H9 (cell line): ENCODE data around the gene B3GALT4. TPM values are rescaled to one million over a fixed set of nuclear protein-coding genes. Genes with fewer than 3 reads are reported as not detected.

Source experiments
- DNase-seq: peaks from one replicate; pipeline ENCODE4 v3.0.0-alpha.2; 2017
- H2AFZ ChIP-seq: one replicate; pipeline ENCODE4 v1.6.1; 2013; ENCODE audit warnings: mild to moderate bottlenecking, low read length, control low read depth, moderate library complexity
- H2AK5ac ChIP-seq: 2 replicates; pipeline ENCODE4 v1.6.1; 2013; ENCODE audit warnings: low read length, control low read depth, mixed read lengths; ENCODE audit not compliant: insufficient read length
- H2BK120ac ChIP-seq: one replicate; pipeline ENCODE4 v1.6.1; 2013; ENCODE audit warnings: low read depth, mild to moderate bottlenecking, low read length, control low read depth, inconsistent platforms; ENCODE audit not compliant: poor library complexity, severe bottlenecking
- H2BK12ac ChIP-seq: 2 replicates; pipeline ENCODE4 v1.6.1; 2013; ENCODE audit warnings: low read length, control low read depth, mixed read lengths, low read depth; ENCODE audit not compliant: insufficient read length
- H2BK15ac ChIP-seq: 2 replicates; pipeline ENCODE4 v1.6.1; 2013; ENCODE audit warnings: low read depth, low read length, control low read depth
- H2BK20ac ChIP-seq: one replicate; pipeline ENCODE4 v1.6.1; 2013; ENCODE audit warnings: low read depth, mild to moderate bottlenecking, low read length, control low read depth, inconsistent platforms; ENCODE audit not compliant: poor library complexity, severe bottlenecking
- H2BK5ac ChIP-seq: 2 replicates; pipeline ENCODE4 v1.6.1; 2013; ENCODE audit warnings: low read length, control low read depth, mixed read lengths; ENCODE audit not compliant: insufficient read length
- H3K14ac ChIP-seq: 2 replicates; pipeline ENCODE4 v1.6.1; 2013; ENCODE audit warnings: low read length, control low read depth; ENCODE audit not compliant: insufficient read depth
- H3K18ac ChIP-seq: 2 replicates; pipeline ENCODE4 v1.6.1; 2013; ENCODE audit warnings: low read depth, mild to moderate bottlenecking, mixed read lengths, low read length, control low read depth; ENCODE audit not compliant: insufficient read length
- H3K23ac ChIP-seq: 2 replicates; pipeline ENCODE4 v1.6.1; 2013; ENCODE audit warnings: low read length, control low read depth, mixed read lengths, low read depth; ENCODE audit not compliant: insufficient read length
- H3K23me2 ChIP-seq: 2 replicates; pipeline ENCODE4 v1.6.1; 2013; ENCODE audit warnings: low read depth, mild to moderate bottlenecking, mixed read lengths, low read length, control low read depth; ENCODE audit not compliant: insufficient read length, poor library complexity, severe bottlenecking
- H3K27ac ChIP-seq: 2 replicates; pipeline ENCODE4 v1.5.1; 2013; ENCODE audit warnings: low read length, control low read depth, mixed read lengths, low read depth; ENCODE audit not compliant: insufficient read length
- H3K27me3 ChIP-seq: 2 replicates; pipeline ENCODE4 v1.6.1; 2013; ENCODE audit warnings: low read length, control low read depth, inconsistent platforms; ENCODE audit not compliant: insufficient read depth
- H3K4ac ChIP-seq: 2 replicates; pipeline ENCODE4 v1.6.1; 2013; ENCODE audit warnings: low read depth, mild to moderate bottlenecking, control low read depth, inconsistent platforms, low read length, moderate library complexity
- H3K4me1 ChIP-seq: 2 replicates; pipeline ENCODE4 v1.6.1; 2013; ENCODE audit warnings: low read length, control low read depth, inconsistent platforms; ENCODE audit not compliant: insufficient read depth
- H3K4me2 ChIP-seq: 2 replicates; pipeline ENCODE4 v1.6.1; 2013; ENCODE audit warnings: low read length, control low read depth, mixed read lengths; ENCODE audit not compliant: insufficient read length, insufficient read depth
- H3K56ac ChIP-seq: 2 replicates; pipeline ENCODE4 v1.6.1; 2013; ENCODE audit warnings: low read depth, mild to moderate bottlenecking, mixed read lengths, low read length, control low read depth; ENCODE audit not compliant: insufficient read length
- H3K79me1 ChIP-seq: 2 replicates; pipeline ENCODE4 v1.6.1; 2013; ENCODE audit warnings: low read depth, mild to moderate bottlenecking, moderate library complexity, low read length, control low read depth, inconsistent platforms; ENCODE audit not compliant: insufficient read depth, poor library complexity, severe bottlenecking
- H3K79me2 ChIP-seq: 2 replicates; pipeline ENCODE4 v1.6.1; 2013; ENCODE audit warnings: low read length, control low read depth, inconsistent platforms; ENCODE audit not compliant: insufficient read depth
- H3K9ac ChIP-seq: 2 replicates; pipeline ENCODE4 v1.6.1; 2013; ENCODE audit warnings: low read length, control low read depth, mixed read lengths; ENCODE audit not compliant: insufficient read length; ENCODE audit errors: extremely low read depth
- H3K9me3 ChIP-seq: one replicate; pipeline ENCODE4 v1.6.1; 2013; ENCODE audit warnings: low read depth, low read length, inconsistent platforms; ENCODE audit not compliant: control insufficient read depth
- H3T11ph ChIP-seq: one replicate; pipeline ENCODE4 v1.6.1; 2013; ENCODE audit warnings: mild to moderate bottlenecking, low read length, control low read depth, inconsistent platforms
- H4K20me1 ChIP-seq: one replicate; pipeline ENCODE4 v1.6.1; 2013; ENCODE audit not compliant: control insufficient read depth, insufficient read length, insufficient read depth
- H4K5ac ChIP-seq: 2 replicates; pipeline ENCODE4 v1.6.1; 2013; ENCODE audit warnings: low read depth, mild to moderate bottlenecking, mixed read lengths, low read length, control low read depth; ENCODE audit not compliant: insufficient read length
- H4K8ac ChIP-seq: replicated peaks from 2 replicates; pipeline ENCODE4 v1.6.1; 2013; ENCODE audit warnings: low read length, control low read depth, mixed read lengths, low read depth; ENCODE audit not compliant: insufficient read length
- H4K91ac ChIP-seq: 2 replicates; pipeline ENCODE4 v1.6.1; 2013; ENCODE audit warnings: low read depth, mild to moderate bottlenecking, moderate library complexity, mixed read lengths, low read length, control low read depth; ENCODE audit not compliant: insufficient read length
- H3K27ac Mint-ChIP-seq, 3 experiments: 2 replicates in 2 of 3; 3 replicates in 1 of 3; pipeline ENCODE4 v1.8.0; 2020 to 2021; ENCODE audit warnings: mixed read lengths in 3 of 3, mild to moderate bottlenecking in 1 of 3, moderate library complexity in 1 of 3
- H3K27me3 Mint-ChIP-seq: 2 replicates; pipeline ENCODE4 v1.8.0; 2021; ENCODE audit warnings: low read depth, mild to moderate bottlenecking, moderate library complexity, mixed read lengths
- H3K36me3 Mint-ChIP-seq, 3 experiments: 2 replicates in 2 of 3; 3 replicates in 1 of 3; pipeline ENCODE4 v1.8.0; 2020 to 2021; ENCODE audit warnings: low read depth in 3 of 3, mixed read lengths in 3 of 3; ENCODE audit not compliant: insufficient read depth in 1 of 3
- H3K4me1 Mint-ChIP-seq, 2 experiments: 2 replicates each; pipeline ENCODE4 v1.8.0; 2020; ENCODE audit warnings: mixed read lengths in 2 of 2
- H3K4me3 Mint-ChIP-seq, 2 experiments: 2 replicates in 1 of 2; 3 replicates in 1 of 2; pipeline ENCODE4 v1.8.0; 2020 to 2021; ENCODE audit warnings: mild to moderate bottlenecking in 2 of 2, mixed read lengths in 2 of 2, moderate library complexity in 1 of 2
- H3K9me3 Mint-ChIP-seq, 2 experiments: 2 replicates in 1 of 2; 3 replicates in 1 of 2; pipeline ENCODE4 v1.8.0; 2020; ENCODE audit warnings: mild to moderate bottlenecking in 2 of 2, mixed read lengths in 2 of 2, moderate library complexity in 1 of 2
- CTCF ChIP-seq: fragments of 200-600 bp; sonication (generic); conservative IDR thresholded peaks from 3 replicates; pipeline ENCODE4 v1.8.0; 2021; ENCODE audit warnings: antibody characterized with exemption, mild to moderate bottlenecking
- WGBS: extraction: QIAGEN DNeasy Blood & Tissue Kit; methylation state at CpG from one replicate; pipeline ENCODE4 v1.1.7; 2013; ENCODE audit warnings: missing lambda C conversion rate, low lambda C conversion rate, mixed read lengths; ENCODE audit not compliant: insufficient read length; ENCODE audit errors: extremely low coverage; 5-methylcytosine and 5-hydroxymethylcytosine counted together
- total RNA-seq: library from RNA; stranded (reverse); gene quantifications from 2 replicates; pipeline ENCODE4 v1.2.1, GENCODE V29; 2021

Gene B3GALT4
- total RNA-seq, 1 experiment from 2014 or later: 3.2 TPM

GRCh38 chr6:33286946-33287914, 10.3 kb downstream of the B3GALT4 start:
- no peak overlapping the region for H2BK12ac ChIP-seq
- H3K79me2 ChIP-seq: peaks cover 7% of the 10 kb centered on the region; the same call in 1 of the 2 replicates
- H3T11ph ChIP-seq: no peak overlapping the region

More at GRCh38 chr6:33286946-33287914, 10.3 kb downstream of the B3GALT4 start:
- Histone ChIP-seq H3K18ac (no peak overlapping the region), H3K79me1 (peaks cover 8% of the 10 kb centered on the region), H3K14ac (no peak overlapping the region), H2AK5ac (no peak overlapping the region), H4K5ac (no peak overlapping the region), H3K27me3 (no peaks in the 10 kb centered on the region), H4K8ac (no peak overlapping the region), H3K9ac (no peak overlapping the region), H3K56ac (no peak overlapping the region), H3K27ac (no peak overlapping the region), H3K23ac (no peak overlapping the region), H3K23me2 (peaks cover 12% of the 10 kb centered on the region), H4K20me1 (no peaks in the 10 kb centered on the region), H3K9me3 (no peaks in the 10 kb centered on the region), H2BK20ac (no peak overlapping the region), H2BK120ac (no peak overlapping the region), H3K4me2 (no peak overlapping the region), H2AFZ (no peak overlapping the region), H2BK5ac (no peak overlapping the region), H2BK15ac (no peak overlapping the region), H3K4ac (no peak overlapping the region), H4K91ac (no peak overlapping the region), H3K4me1 (no peaks in the 10 kb centered on the region; the same call in 1 of the 2 replicates)
- peaks cover 7 to 20% of the 10 kb centered on the region in 2 experiments for H3K4me1 Mint-ChIP-seq
- H3K27me3 Mint-ChIP-seq: no peaks in the 10 kb centered on the region; the same call in 1 of the 2 replicates
- H3K4me3 Mint-ChIP-seq: peak overlapping the region; percentile 99 to 100
- DNase-seq: no peak
- no peaks in the 10 kb centered on the region for H3K9me3 Mint-ChIP-seq
- TF ChIP-seq CTCF: no peak
- no peak overlapping the region for H3K27ac Mint-ChIP-seq
- H3K36me3 Mint-ChIP-seq: peaks cover 24 to 77% (median 50%) of the 10 kb centered on the region in 3 experiments; a peak in 6 of 7 replicates
- no CpG with 5 or more reads among the region's 22 CpGs for WGBS
